T1000 (cell line): ENCODE results near the gene POLR2J3.
"Not testable (repeated sequence)": the region's sequence is repeated elsewhere in the genome, so short reads cannot be mapped to it uniquely, and the experiment has no call there.

Experiments
- DNase-seq: peaks from one replicate; lab custom pipeline; 2025; ENCODE audit warnings: mixed read lengths; lab: John Stamatoyannopoulos, UW

POLR2J3 gene

GRCh38 chr7:102583495-102583894 lies 11.1 kb upstream of the POLR2J3 start:
- DNase-seq = not testable (repeated sequence)

- DNase-seq = not testable (repeated sequence)
Observed at GRCh38 chr7:102581722-102582121, 9.3 kb upstream of the POLR2J3 start.

- not testable (repeated sequence) for DNase-seq
Observed at GRCh38 chr7:102578486-102578885, 6.1 kb upstream of the POLR2J3 start.

GRCh38 chr7:102577315-102578240 lies 5.2 kb upstream of the POLR2J3 start:
- DNase-seq = not testable (repeated sequence)

GRCh38 chr7:102576363-102576762 lies 4.0 kb upstream of the POLR2J3 start:
- DNase-seq = not testable (repeated sequence)

GRCh38 chr7:102574607-102575006 lies 2.2 kb upstream of the POLR2J3 start:
- DNase-seq = not testable (repeated sequence)

- not testable (repeated sequence) for DNase-seq
Observed at GRCh38 chr7:102568620-102569019, 3.8 kb downstream of the POLR2J3 start.

GRCh38 chr7:102550808-102551422 lies 21.5 kb downstream of the POLR2J3 start, which contains the start of gene SPDYE2:
Gene SPDYE2 (plus strand): TSS chr7:102551226. CDS start chr7:102553256, 2,030 bp downstream.
- DNase-seq = not testable (repeated sequence)

- DNase-seq = not testable (repeated sequence)
Observed at GRCh38 chr7:102546353-102546752, 26.0 kb downstream of the POLR2J3 start.

GRCh38 chr7:102545288-102545687 lies 27.1 kb downstream of the POLR2J3 start:
- DNase-seq = not testable (repeated sequence)

- DNase-seq = not testable (repeated sequence)
Observed at GRCh38 chr7:102544372-102544771, 28.0 kb downstream of the POLR2J3 start.

GRCh38 chr7:102543596-102543995 lies 28.8 kb downstream of the POLR2J3 start, which contains the start of gene UPK3BL2:
Gene UPK3BL2 (minus strand): TSS chr7:102543696. CDS start chr7:102543636, 60 bp downstream.
- not testable (repeated sequence) for DNase-seq

- not testable (repeated sequence) for DNase-seq
Observed at GRCh38 chr7:102542771-102543170, 29.6 kb downstream of the POLR2J3 start.

- not testable (repeated sequence) for DNase-seq
Observed at GRCh38 chr7:102542083-102542482, 30.3 kb downstream of the POLR2J3 start.

GRCh38 chr7:102540604-102541003 lies 31.8 kb downstream of the POLR2J3 start:
- DNase-seq = not testable (repeated sequence)

- not testable (repeated sequence) for DNase-seq
Observed at GRCh38 chr7:102535062-102535615, 37.2 kb downstream of the POLR2J3 start.

GRCh38 chr7:102532127-102532526 lies 40.3 kb downstream of the POLR2J3 start:
- not testable (repeated sequence) for DNase-seq

- not testable (repeated sequence) for DNase-seq
Observed at GRCh38 chr7:102531583-102531982, 40.8 kb downstream of the POLR2J3 start.

GRCh38 chr7:102527822-102528793 lies 44.3 kb downstream of the POLR2J3 start:
- DNase-seq = not testable (repeated sequence)

- not testable (repeated sequence) for DNase-seq
Observed at GRCh38 chr7:102527182-102527581, 45.2 kb downstream of the POLR2J3 start.

- not testable (repeated sequence) for DNase-seq
Observed at GRCh38 chr7:102524803-102525202, 47.6 kb downstream of the POLR2J3 start.
